K562 (cell line): Measurements from ENCODE around the gene HSD17B1. TPM values are rescaled to one million over a fixed set of nuclear protein-coding genes. Genes with fewer than 3 reads are reported as not detected.

Experiments
- BHLHE40 ChIP-seq: IDR thresholded peaks from 2 replicates; pipeline ENCODE4 v1.6.1; 2011; ENCODE audit warnings: low read length, improper control_type of control experiment
- BRD9 ChIP-seq: fragments of 450-650 bp; IDR thresholded peaks from 2 replicates; pipeline ENCODE4 v1.6.1; 2018; ENCODE audit warnings: low read depth; ENCODE audit not compliant: partially characterized antibody
- CBX3 ChIP-seq, 2 experiments: IDR thresholded peaks; 1 replicate in 1 of 2; 2 replicates in 1 of 2; pipeline ENCODE4 v1.6.1; 2012; ENCODE audit warnings: inconsistent platforms in 2 of 2, low read length in 2 of 2, borderline replicate concordance in 1 of 2, control low read depth in 1 of 2
- ETV1 ChIP-seq: fragments of 450-650 bp; conservative IDR thresholded peaks from 2 replicates; pipeline ENCODE4 v1.6.1; 2016; ENCODE audit warnings: missing genetic modification characterization, control low read depth, low read depth, missing compliant biosample characterization
- HDAC8 ChIP-seq: fragments of 450-650 bp; IDR thresholded peaks from 2 replicates; pipeline ENCODE4 v1.6.1; 2016; ENCODE audit warnings: mild to moderate bottlenecking, missing genetic modification characterization, moderate library complexity, missing compliant biosample characterization
- HMGN3 ChIP-seq: IDR thresholded peaks from 2 replicates; pipeline ENCODE4 v1.6.1; 2011; ENCODE audit warnings: borderline replicate concordance, low read depth, mild to moderate bottlenecking, mixed read lengths, low read length; ENCODE audit not compliant: insufficient read length; ENCODE audit errors: extremely low read depth
- PHB2 ChIP-seq: fragments of 450-650 bp; IDR thresholded peaks from 2 replicates; pipeline ENCODE4 v1.6.1; 2017; ENCODE audit warnings: low read depth
- PTRF ChIP-seq: fragments of 450-650 bp; IDR thresholded peaks from 2 replicates; pipeline ENCODE4 v1.6.1; 2016; ENCODE audit warnings: mild to moderate bottlenecking, missing genetic modification characterization, missing compliant biosample characterization
- RFX1 ChIP-seq: fragments of 450-650 bp; IDR thresholded peaks from 2 replicates; pipeline ENCODE4 v1.6.1; 2016; ENCODE audit warnings: mild to moderate bottlenecking, moderate library complexity
- SAFB ChIP-seq: fragments of 200-400 bp; formaldehyde crosslinking; IDR thresholded peaks from 2 replicates; pipeline ENCODE4 v1.6.1; 2017; ENCODE audit warnings: low read depth, low read length, borderline replicate concordance
- SETDB1 ChIP-seq: IDR thresholded peaks from one replicate; pipeline ENCODE4 v1.6.1; 2012; ENCODE audit warnings: low read length, control low read depth, inconsistent platforms
- SIN3B ChIP-seq: fragments of 450-650 bp; IDR thresholded peaks from 2 replicates; pipeline ENCODE4 v1.6.1; 2017; ENCODE audit warnings: low read depth, mild to moderate bottlenecking, moderate library complexity
- TOE1 ChIP-seq, 2 experiments: fragments of 450-650 bp in 1 of 2; sonication (generic) in 1 of 2; formaldehyde crosslinking in 1 of 2; IDR thresholded peaks; 2 replicates each; pipeline versions ENCODE4 v1.7.1 to v1.8.0; 2016 to 2022; ENCODE audit warnings: borderline replicate concordance in 2 of 2, mild to moderate bottlenecking in 2 of 2, antibody characterized with exemption in 1 of 2, inconsistent platforms in 1 of 2, low read depth in 1 of 2, missing genetic modification reagents in 1 of 2, moderate library complexity in 1 of 2
- TRIM24 ChIP-seq, 2 experiments: fragments of 450-650 bp; IDR thresholded peaks; 2 replicates each; pipeline ENCODE4 v1.6.1; 2016
- UBTF ChIP-seq, 2 experiments: IDR thresholded peaks; 2 replicates each; pipeline ENCODE4 v1.6.1; 2012; ENCODE audit warnings: improper control_type of control experiment in 2 of 2, low read depth in 2 of 2, low read length in 2 of 2, borderline replicate concordance in 1 of 2
- ZNF584 ChIP-seq: fragments of 200-800 bp; sonication (Bioruptor generic); IDR thresholded peaks from 2 replicates; pipeline ENCODE4 v1.6.1; 2016; ENCODE audit warnings: low read depth, mild to moderate bottlenecking, missing genetic modification characterization, missing compliant biosample characterization
- ZNF764 ChIP-seq: fragments of 250-450 bp; sonication (Bioruptor Pico); IDR thresholded peaks from 2 replicates; pipeline ENCODE4 v1.4.0; 2020; ENCODE audit warnings: low read depth, mild to moderate bottlenecking, moderate library complexity
- polyA plus RNA-seq, 8 experiments: library from polyadenylated mRNA; depleted of rRNA in 4 of 8; stranded (reverse) in 5 of 8; unstranded in 3 of 8; fragments of >200 nt; fragmentation: Nextera tagmentation in 2 of 8; fragmentation: Illumina TruSeq in 1 of 8; extraction: Ambion mirVana in 2 of 8; extraction: Trizol in 1 of 8; gene quantifications; 2 replicates each; pipeline versions ENCODE4 v1.2.1 to v1.2.3, GENCODE V29; 2011 to 2014; ENCODE audit warnings: inconsistent platforms in 1 of 8, missing spikeins in 1 of 8
- total RNA-seq, 7 experiments: library from RNA; depleted of rRNA in 6 of 7; stranded (reverse); fragments of >200 nt in 6 of 7; fragmentation: Illumina TruSeq in 2 of 7; extraction: Trizol in 2 of 7; gene quantifications; 2 replicates each; pipeline versions ENCODE4 v1.2.1 to v1.2.3, GENCODE V29; 2011 to 2021; ENCODE audit warnings: low replicate concordance in 1 of 7
- TF ChIP-seq, protein P1 (sequence below): sonication (generic); formaldehyde crosslinking; IDR thresholded peaks from 2 replicates; pipeline ENCODE4 v1.8.0; 2023; ENCODE audit warnings: mild to moderate bottlenecking, missing genetic modification reagents
- TF ChIP-seq, protein P2 (sequence below): fragments of 450-650 bp; IDR thresholded peaks from 2 replicates; pipeline ENCODE4 v1.6.1; 2017; ENCODE audit warnings: mild to moderate bottlenecking, moderate library complexity

Gene HSD17B1
- total and polyA plus RNA-seq, 9 of the 15 experiments (the other 6 are each of a cell fraction or from before 2014, with no cell fraction given): 0.55 to 21.1 (median 3.6) TPM

- TF ChIP-seq UBTF (IDR thresholded peaks at IDR 0.05; ENCODE audit: borderline replicate concordance in 1 of 2, low read depth in 2 of 2, low read length in 2 of 2) (peak in 1 of 2 experiments; percentile 75; a peak in 2 of 4 replicates), BRD9 (peak; percentile 36), HDAC8 (tag) (0 out of 2 replicates have a peak, but pooled peaks have one; percentile 15), BHLHE40 (peak; percentile 21; the same call in 1 of the 2 replicates), TRIM24 (IDR thresholded peaks at IDR 0.05) (0 out of 4 replicates have a peak, but pooled peaks of 1 of the 2 experiments have one; percentile 6), ZNF764 (CRISPR knock-in tag) (no peak), PTRF (tag) (no peak), HMGN3 (peak; percentile 60), TOE1 (IDR thresholded peaks at IDR 0.05; ENCODE audit: borderline replicate concordance) (peak; percentile 22; the same call in 1 of the 2 replicates), TOE1 (CRISPR knock-in tag; IDR thresholded peaks at IDR 0.05; ENCODE audit: borderline replicate concordance, low read depth) (no peak), PHB2 (no peak), ZNF584 (no peak), ETV1 (tag) (peak; percentile 79), SAFB (no peak), CBX3 (IDR thresholded peaks at IDR 0.05; ENCODE audit: borderline replicate concordance in 1 of 2, low read length in 2 of 2) (peak in 1 of 2 experiments; percentile 24; a peak in 1 of 3 replicates), RFX1 (peak; percentile 97), SETDB1 (no peak), SIN3B (peak; percentile 74)
- TF ChIP-seq, protein P1, sequence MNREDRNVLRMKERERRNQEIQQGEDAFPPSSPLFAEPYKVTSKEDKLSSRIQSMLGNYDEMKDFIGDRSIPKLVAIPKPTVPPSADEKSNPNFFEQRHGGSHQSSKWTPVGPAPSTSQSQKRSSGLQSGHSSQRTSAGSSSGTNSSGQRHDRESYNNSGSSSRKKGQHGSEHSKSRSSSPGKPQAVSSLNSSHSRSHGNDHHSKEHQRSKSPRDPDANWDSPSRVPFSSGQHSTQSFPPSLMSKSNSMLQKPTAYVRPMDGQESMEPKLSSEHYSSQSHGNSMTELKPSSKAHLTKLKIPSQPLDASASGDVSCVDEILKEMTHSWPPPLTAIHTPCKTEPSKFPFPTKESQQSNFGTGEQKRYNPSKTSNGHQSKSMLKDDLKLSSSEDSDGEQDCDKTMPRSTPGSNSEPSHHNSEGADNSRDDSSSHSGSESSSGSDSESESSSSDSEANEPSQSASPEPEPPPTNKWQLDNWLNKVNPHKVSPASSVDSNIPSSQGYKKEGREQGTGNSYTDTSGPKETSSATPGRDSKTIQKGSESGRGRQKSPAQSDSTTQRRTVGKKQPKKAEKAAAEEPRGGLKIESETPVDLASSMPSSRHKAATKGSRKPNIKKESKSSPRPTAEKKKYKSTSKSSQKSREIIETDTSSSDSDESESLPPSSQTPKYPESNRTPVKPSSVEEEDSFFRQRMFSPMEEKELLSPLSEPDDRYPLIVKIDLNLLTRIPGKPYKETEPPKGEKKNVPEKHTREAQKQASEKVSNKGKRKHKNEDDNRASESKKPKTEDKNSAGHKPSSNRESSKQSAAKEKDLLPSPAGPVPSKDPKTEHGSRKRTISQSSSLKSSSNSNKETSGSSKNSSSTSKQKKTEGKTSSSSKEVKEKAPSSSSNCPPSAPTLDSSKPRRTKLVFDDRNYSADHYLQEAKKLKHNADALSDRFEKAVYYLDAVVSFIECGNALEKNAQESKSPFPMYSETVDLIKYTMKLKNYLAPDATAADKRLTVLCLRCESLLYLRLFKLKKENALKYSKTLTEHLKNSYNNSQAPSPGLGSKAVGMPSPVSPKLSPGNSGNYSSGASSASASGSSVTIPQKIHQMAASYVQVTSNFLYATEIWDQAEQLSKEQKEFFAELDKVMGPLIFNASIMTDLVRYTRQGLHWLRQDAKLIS (CRISPR knock-in tag): peak; percentile 93
- TF ChIP-seq, protein P2, sequence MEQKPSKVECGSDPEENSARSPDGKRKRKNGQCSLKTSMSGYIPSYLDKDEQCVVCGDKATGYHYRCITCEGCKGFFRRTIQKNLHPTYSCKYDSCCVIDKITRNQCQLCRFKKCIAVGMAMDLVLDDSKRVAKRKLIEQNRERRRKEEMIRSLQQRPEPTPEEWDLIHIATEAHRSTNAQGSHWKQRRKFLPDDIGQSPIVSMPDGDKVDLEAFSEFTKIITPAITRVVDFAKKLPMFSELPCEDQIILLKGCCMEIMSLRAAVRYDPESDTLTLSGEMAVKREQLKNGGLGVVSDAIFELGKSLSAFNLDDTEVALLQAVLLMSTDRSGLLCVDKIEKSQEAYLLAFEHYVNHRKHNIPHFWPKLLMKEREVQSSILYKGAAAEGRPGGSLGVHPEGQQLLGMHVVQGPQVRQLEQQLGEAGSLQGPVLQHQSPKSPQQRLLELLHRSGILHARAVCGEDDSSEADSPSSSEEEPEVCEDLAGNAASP: peak; percentile 89
These were observed 25.0 kb downstream of the HSD17B1 start, which contains the start of gene PSMC3IP (continued) for GRCh38 chr17:42577532-42578281.
